HG03521 (cell line): ENCODE measurements around the gene FHOD1.

Experiments
- ATAC-seq: cut with Tn5 transposase; IDR thresholded peaks from one replicate; pipeline ENCODE4 v1.9.1; 2021; ENCODE audit warnings: mild to moderate bottlenecking, moderate library complexity; ENCODE audit not compliant: unreplicated experiment

Gene FHOD1

GRCh38 chr16:67193536-67193935 is 53.7 kb downstream of the FHOD1 start:
- no peak for ATAC-seq

- ATAC-seq, result peak; percentile 1
Measured at GRCh38 chr16:67192781-67193361, 54.4 kb downstream of the FHOD1 start.

- ATAC-seq, result peak; percentile 85
Measured at GRCh38 chr16:67191995-67192681, 55.1 kb downstream of the FHOD1 start, which contains the start of gene E2F4. Gene E2F4, plus strand, starts transcription at chr16:67192155. Its CDS starts 73 bp downstream, at chr16:67192228.

- ATAC-seq, result no peak
Measured at GRCh38 chr16:67191411-67191994, 55.8 kb downstream of the FHOD1 start.

- no peak for ATAC-seq
Measured at GRCh38 chr16:67190448-67191399, 56.6 kb downstream of the FHOD1 start.

GRCh38 chr16:67190041-67190440 is 57.2 kb downstream of the FHOD1 start, which contains the start of gene EXOC3L1:
Gene EXOC3L1, minus strand, starts transcription at chr16:67190136. Its CDS starts 460 bp downstream, at chr16:67189676.
- ATAC-seq, result no peak

GRCh38 chr16:67188798-67189197 is 58.5 kb downstream of the FHOD1 start:
- ATAC-seq, result no peak

- ATAC-seq, result no peak
Measured at GRCh38 chr16:67188323-67188722, 59.0 kb downstream of the FHOD1 start.

- ATAC-seq, result no peak
Measured at GRCh38 chr16:67187175-67187890, 59.9 kb downstream of the FHOD1 start.

GRCh38 chr16:67186550-67186950 is 60.7 kb downstream of the FHOD1 start:
- no peak for ATAC-seq

GRCh38 chr16:67185651-67186134 is 61.6 kb downstream of the FHOD1 start:
- no peak for ATAC-seq

- ATAC-seq, result no peak
Measured at GRCh38 chr16:67184995-67185650, 62.2 kb downstream of the FHOD1 start.

GRCh38 chr16:67184453-67184994 is 62.8 kb downstream of the FHOD1 start:
- ATAC-seq, result no peak

- peak; percentile 90 for ATAC-seq
Measured at GRCh38 chr16:67183627-67184452, 63.4 kb downstream of the FHOD1 start, which contains the start of gene MATCAP1. Gene MATCAP1, minus strand, starts transcription at chr16:67183963. Its CDS starts 3,353 bp downstream, at chr16:67180610.

- no peak for ATAC-seq
Measured at GRCh38 chr16:67183284-67183626, 64.0 kb downstream of the FHOD1 start.

- ATAC-seq, result no peak
Measured at GRCh38 chr16:67182288-67182687, 65.0 kb downstream of the FHOD1 start.

GRCh38 chr16:67181346-67181745 is 65.9 kb downstream of the FHOD1 start:
- no peak for ATAC-seq

GRCh38 chr16:67180166-67180565 is 67.1 kb downstream of the FHOD1 start:
- ATAC-seq, result no peak
